HEK293T (cell line): ENCODE data around the gene MLN.

Source experiments
- CTBP1 ChIP-seq: fragments of 450-650 bp; IDR thresholded peaks from 2 replicates; pipeline ENCODE4 v1.6.1; 2016; ENCODE audit warnings: borderline replicate concordance
- LEF1 ChIP-seq: fragments of 450-650 bp; IDR thresholded peaks from 2 replicates; pipeline ENCODE4 v1.6.1; 2017; ENCODE audit warnings: mild to moderate bottlenecking, borderline replicate concordance

DNA sequence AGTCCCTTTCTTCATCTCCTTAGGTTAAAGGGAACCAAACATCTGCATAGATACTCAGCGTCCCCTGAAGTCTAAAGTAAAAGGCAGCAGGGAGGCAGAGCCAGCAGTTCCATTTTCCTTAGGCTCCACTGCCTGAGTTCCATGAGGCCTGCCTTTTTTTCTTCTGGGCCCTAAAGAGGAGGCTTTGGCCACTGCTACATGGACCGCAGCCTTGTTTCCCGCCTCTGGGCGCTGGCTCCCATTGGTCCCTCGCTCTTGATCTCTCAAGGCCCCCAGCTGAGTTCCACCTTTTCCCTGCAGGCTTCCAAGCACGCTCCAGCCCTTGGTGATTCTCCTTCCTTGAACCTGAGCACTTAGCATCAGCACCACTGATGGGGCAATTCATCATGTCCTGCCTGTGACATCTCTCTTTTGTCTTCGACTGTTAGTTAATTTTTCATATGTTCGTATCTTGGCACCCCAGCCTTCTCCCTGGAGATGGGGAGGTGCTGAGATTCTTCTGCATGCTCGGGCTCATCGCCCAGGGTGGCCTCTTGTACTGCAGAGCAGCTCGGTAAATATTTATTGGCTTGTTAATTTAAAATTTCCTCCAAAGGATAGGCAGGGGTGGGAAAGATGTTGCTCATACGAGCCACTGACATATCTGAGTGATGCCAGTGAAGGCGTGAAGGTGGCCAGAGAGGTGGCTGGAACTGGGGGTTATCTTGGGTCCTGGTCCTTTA is 3.4 kb downstream of the MLN start:
- TF ChIP-seq CTBP1: no peak
- no peak for TF ChIP-seq LEF1
